ENCODE data around the gene FAM117B.
"Not testable (repeated sequence)": the region's sequence is repeated elsewhere in the genome, so short reads cannot be mapped to it uniquely, and the experiment has no call there.

FAM117B gene

GRCh38 chr2:202690321-202690900 is 55.6 kb downstream of the FAM117B start:
- Histone ChIP-seq H3K4me1 (ENCODE audit: control insufficient read depth, insufficient read depth, low read length, poor library complexity, severe bottlenecking) (no peaks in the 10 kb centered on the region), H3K27ac (ENCODE audit: insufficient read depth, low read length, poor library complexity, severe bottlenecking) (no peak overlapping the region), H3K27me3 (replicated peaks; ENCODE audit: control insufficient read depth, insufficient read depth, low read length, poor library complexity, severe bottlenecking) (no peaks in the 10 kb centered on the region), H3K36me3 (ENCODE audit: control insufficient read depth, insufficient read depth, low read length) (no peaks in the 10 kb centered on the region), H3K9me3 (ENCODE audit: control insufficient read depth, low read length) (no peaks in the 10 kb centered on the region), H3K4me3 (ENCODE audit: insufficient read depth, low read depth, low read length, poor library complexity, severe bottlenecking) (no peak overlapping the region)
- DNase-seq: no peak

- Histone ChIP-seq H3K4me3 (ENCODE audit: insufficient read depth, low read depth, low read length, poor library complexity, severe bottlenecking) (no peak overlapping the region), H3K9me3 (ENCODE audit: control insufficient read depth, low read length) (no peaks in the 10 kb centered on the region), H3K36me3 (ENCODE audit: control insufficient read depth, insufficient read depth, low read length) (no peaks in the 10 kb centered on the region), H3K27ac (ENCODE audit: insufficient read depth, low read length, poor library complexity, severe bottlenecking) (no peak overlapping the region), H3K4me1 (ENCODE audit: control insufficient read depth, insufficient read depth, low read length, poor library complexity, severe bottlenecking) (no peaks in the 10 kb centered on the region), H3K27me3 (replicated peaks; ENCODE audit: control insufficient read depth, insufficient read depth, low read length, poor library complexity, severe bottlenecking) (no peaks in the 10 kb centered on the region)
- DNase-seq: no peak
These were observed 58.7 kb downstream of the FAM117B start for GRCh38 chr2:202693503-202693902.

- no peak for DNase-seq
- Histone ChIP-seq H3K27me3 (replicated peaks; ENCODE audit: control insufficient read depth, insufficient read depth, low read length, poor library complexity, severe bottlenecking) (no peaks in the 10 kb centered on the region), H3K4me3 (ENCODE audit: insufficient read depth, low read depth, low read length, poor library complexity, severe bottlenecking) (no peak overlapping the region), H3K36me3 (ENCODE audit: control insufficient read depth, insufficient read depth, low read length) (no peaks in the 10 kb centered on the region), H3K27ac (ENCODE audit: insufficient read depth, low read length, poor library complexity, severe bottlenecking) (no peak overlapping the region), H3K4me1 (ENCODE audit: control insufficient read depth, insufficient read depth, low read length, poor library complexity, severe bottlenecking) (no peaks in the 10 kb centered on the region), H3K9me3 (ENCODE audit: control insufficient read depth, low read length) (no peaks in the 10 kb centered on the region)
These were observed 60.4 kb downstream of the FAM117B start for GRCh38 chr2:202695166-202695565.

GRCh38 chr2:202700075-202700901 is 65.5 kb downstream of the FAM117B start:
- Histone ChIP-seq H3K4me3 (ENCODE audit: insufficient read depth, low read depth, low read length, poor library complexity, severe bottlenecking) (no peak overlapping the region), H3K36me3 (ENCODE audit: control insufficient read depth, insufficient read depth, low read length) (no peaks in the 10 kb centered on the region), H3K27ac (ENCODE audit: insufficient read depth, low read length, poor library complexity, severe bottlenecking) (no peak overlapping the region), H3K4me1 (ENCODE audit: control insufficient read depth, insufficient read depth, low read length, poor library complexity, severe bottlenecking) (no peaks in the 10 kb centered on the region), H3K27me3 (replicated peaks; ENCODE audit: control insufficient read depth, insufficient read depth, low read length, poor library complexity, severe bottlenecking) (no peaks in the 10 kb centered on the region), H3K9me3 (ENCODE audit: control insufficient read depth, low read length) (no peaks in the 10 kb centered on the region)
- DNase-seq: no peak

- no peaks in the 10 kb centered on the region for H3K27me3 ChIP-seq (replicated peaks; ENCODE audit: control insufficient read depth, insufficient read depth, low read length, poor library complexity, severe bottlenecking)
- H3K27ac ChIP-seq (ENCODE audit: insufficient read depth, low read length, poor library complexity, severe bottlenecking): no peak overlapping the region
- no peaks in the 10 kb centered on the region for H3K9me3 ChIP-seq (ENCODE audit: control insufficient read depth, low read length)
- H3K36me3 ChIP-seq (ENCODE audit: control insufficient read depth, insufficient read depth, low read length): no peaks in the 10 kb centered on the region
- no peaks in the 10 kb centered on the region for H3K4me1 ChIP-seq (ENCODE audit: control insufficient read depth, insufficient read depth, low read length, poor library complexity, severe bottlenecking)
- no peak for DNase-seq
- no peak overlapping the region for H3K4me3 ChIP-seq (ENCODE audit: insufficient read depth, low read depth, low read length, poor library complexity, severe bottlenecking)
These were observed 68.3 kb downstream of the FAM117B start for GRCh38 chr2:202703091-202703490.

DNA sequence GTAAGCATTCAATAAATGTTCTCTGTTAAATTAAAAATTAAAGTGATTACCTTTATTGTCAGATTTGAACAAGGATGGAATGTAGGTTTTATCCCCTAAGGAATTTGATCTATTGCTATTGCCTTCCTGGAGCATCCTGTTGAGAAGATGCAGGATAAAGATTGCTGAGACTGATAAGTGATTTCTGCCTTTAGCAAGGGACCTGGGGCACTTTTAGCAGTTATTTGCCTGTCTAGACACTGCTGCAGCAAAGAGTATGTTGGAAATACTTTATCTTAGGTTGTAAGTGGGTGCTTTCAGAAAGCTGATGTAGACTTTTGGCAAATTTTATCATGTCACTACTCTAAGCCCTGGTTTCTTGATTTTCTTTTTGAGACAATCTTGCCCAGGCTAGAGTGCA is 69.5 kb downstream of the FAM117B start:
- Histone ChIP-seq H3K36me3 (ENCODE audit: control insufficient read depth, insufficient read depth, low read length) (no peaks in the 10 kb centered on the region), H3K27me3 (replicated peaks; ENCODE audit: control insufficient read depth, insufficient read depth, low read length, poor library complexity, severe bottlenecking) (no peaks in the 10 kb centered on the region), H3K4me1 (ENCODE audit: control insufficient read depth, insufficient read depth, low read length, poor library complexity, severe bottlenecking) (no peaks in the 10 kb centered on the region), H3K4me3 (ENCODE audit: insufficient read depth, low read depth, low read length, poor library complexity, severe bottlenecking) (no peak overlapping the region), H3K9me3 (ENCODE audit: control insufficient read depth, low read length) (no peaks in the 10 kb centered on the region), H3K27ac (ENCODE audit: insufficient read depth, low read length, poor library complexity, severe bottlenecking) (no peak overlapping the region)
- no peak for DNase-seq

GRCh38 chr2:202705446-202706020 is 70.8 kb downstream of the FAM117B start:
- Histone ChIP-seq H3K36me3 (ENCODE audit: control insufficient read depth, insufficient read depth, low read length) (no peaks in the 10 kb centered on the region), H3K27me3 (replicated peaks; ENCODE audit: control insufficient read depth, insufficient read depth, low read length, poor library complexity, severe bottlenecking) (no peaks in the 10 kb centered on the region), H3K9me3 (ENCODE audit: control insufficient read depth, low read length) (no peaks in the 10 kb centered on the region), H3K4me1 (ENCODE audit: control insufficient read depth, insufficient read depth, low read length, poor library complexity, severe bottlenecking) (no peaks in the 10 kb centered on the region), H3K27ac (ENCODE audit: insufficient read depth, low read length, poor library complexity, severe bottlenecking) (no peak overlapping the region), H3K4me3 (ENCODE audit: insufficient read depth, low read depth, low read length, poor library complexity, severe bottlenecking) (no peak overlapping the region)
- no peak for DNase-seq

GRCh38 chr2:202714971-202715935 is 80.5 kb downstream of the FAM117B start:
- H3K27me3 ChIP-seq (replicated peaks; ENCODE audit: control insufficient read depth, insufficient read depth, low read length, poor library complexity, severe bottlenecking); DNase-seq; H3K36me3 ChIP-seq (ENCODE audit: control insufficient read depth, insufficient read depth, low read length): not testable (repeated sequence)

GRCh38 chr2:202716114-202716718 is 81.4 kb downstream of the FAM117B start:
- H3K9me3 ChIP-seq (ENCODE audit: control insufficient read depth, low read length): no peaks in the 10 kb centered on the region
- no peak for DNase-seq
- no peak overlapping the region for H3K4me3 ChIP-seq (ENCODE audit: insufficient read depth, low read depth, low read length, poor library complexity, severe bottlenecking)
- H3K4me1 ChIP-seq (ENCODE audit: control insufficient read depth, insufficient read depth, low read length, poor library complexity, severe bottlenecking): peaks cover 3% of the 10 kb centered on the region
- H3K36me3 ChIP-seq (ENCODE audit: control insufficient read depth, insufficient read depth, low read length): no peaks in the 10 kb centered on the region
- no peaks in the 10 kb centered on the region for H3K27me3 ChIP-seq (replicated peaks; ENCODE audit: control insufficient read depth, insufficient read depth, low read length, poor library complexity, severe bottlenecking)
- H3K27ac ChIP-seq (ENCODE audit: insufficient read depth, low read length, poor library complexity, severe bottlenecking): no peak overlapping the region

More at GRCh38 chr2:202714971-202715935, 80.5 kb downstream of the FAM117B start:
- H3K9me3 ChIP-seq (ENCODE audit: control insufficient read depth, low read length); H3K27ac ChIP-seq (ENCODE audit: insufficient read depth, low read length, poor library complexity, severe bottlenecking); H3K4me3 ChIP-seq (ENCODE audit: insufficient read depth, low read depth, low read length, poor library complexity, severe bottlenecking); H3K4me1 ChIP-seq (ENCODE audit: control insufficient read depth, insufficient read depth, low read length, poor library complexity, severe bottlenecking): not testable (repeated sequence)
